ENCODE data around the gene STK10.
A peak's percentile ranks its signal among the peaks of the same experiment; 100 is the strongest.

STK10 gene

DNA sequence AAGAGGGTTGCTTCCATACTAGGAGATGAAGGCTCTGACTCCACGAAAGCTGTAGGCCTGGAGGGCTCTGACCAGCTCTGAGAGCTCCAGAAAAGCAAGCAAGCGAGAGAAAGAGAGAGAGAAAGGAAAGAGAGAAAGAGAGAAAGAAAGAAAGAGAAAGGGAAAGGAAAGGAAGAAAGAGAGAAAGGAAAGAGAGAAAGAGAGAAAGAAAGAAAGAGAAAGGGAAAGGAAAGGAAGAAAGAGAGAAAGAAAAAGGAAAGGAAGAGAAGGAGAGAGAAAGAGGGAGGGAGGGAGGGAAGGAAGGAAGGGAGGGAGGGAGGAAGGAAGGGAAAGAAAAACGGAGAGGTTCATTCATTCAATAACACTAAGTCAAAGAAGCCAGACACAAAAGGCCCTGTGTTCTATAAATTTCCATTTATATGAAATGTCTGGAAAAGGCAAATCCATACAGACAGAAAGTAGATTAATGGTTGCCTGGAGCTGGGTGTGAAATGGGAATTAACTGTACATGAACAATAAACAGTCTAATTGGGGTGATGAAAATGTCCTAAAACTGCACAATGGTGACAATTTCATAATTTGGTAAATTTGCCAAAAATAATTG is 1.8 kb upstream of the STK10 start:
- DNase-seq (ENCODE audit: extremely low read depth in 1 of 2, low read depth in 1 of 2) = no peak

DNA sequence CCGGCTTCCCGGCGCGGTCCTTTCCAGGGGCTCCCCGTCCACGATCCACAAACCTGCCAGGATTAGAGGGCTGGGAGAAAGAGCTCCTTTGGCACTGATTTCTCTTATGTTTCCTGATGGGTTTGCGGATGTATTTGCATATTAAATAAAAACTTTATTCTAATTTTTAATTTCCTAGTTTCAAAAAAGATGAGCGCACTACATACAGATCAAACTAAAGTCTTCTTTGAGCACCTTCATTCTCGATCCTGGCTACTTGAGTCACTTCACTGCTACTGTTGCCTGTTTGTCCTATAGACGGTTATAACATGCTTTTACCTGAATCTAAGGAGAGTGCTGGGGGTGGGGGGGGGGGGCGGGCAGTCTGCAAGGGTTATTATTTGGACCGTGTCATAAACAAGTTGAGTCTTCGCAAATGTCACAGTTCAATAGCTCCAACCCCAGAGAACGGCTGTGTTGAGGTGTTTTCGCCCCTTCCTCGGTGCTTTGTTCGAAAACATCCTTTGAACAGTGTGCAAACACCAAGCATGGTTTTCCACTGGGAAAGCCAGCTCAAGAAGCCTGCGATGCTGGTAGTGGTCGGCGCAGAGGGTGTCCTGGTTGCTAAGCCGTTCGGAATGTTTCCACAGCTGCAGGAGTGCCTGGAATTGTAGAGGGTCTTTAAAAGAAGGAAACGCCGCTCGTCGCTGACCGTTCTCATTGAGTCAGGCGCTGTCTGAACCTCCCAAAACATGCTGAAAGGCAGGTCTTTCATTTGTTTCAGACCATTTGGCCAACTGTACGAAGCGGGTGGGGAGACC is 1.1 kb upstream of the STK10 start:
- DNase-seq (ENCODE audit: extremely low read depth in 1 of 2, low read depth in 1 of 2) = no peak

DNA sequence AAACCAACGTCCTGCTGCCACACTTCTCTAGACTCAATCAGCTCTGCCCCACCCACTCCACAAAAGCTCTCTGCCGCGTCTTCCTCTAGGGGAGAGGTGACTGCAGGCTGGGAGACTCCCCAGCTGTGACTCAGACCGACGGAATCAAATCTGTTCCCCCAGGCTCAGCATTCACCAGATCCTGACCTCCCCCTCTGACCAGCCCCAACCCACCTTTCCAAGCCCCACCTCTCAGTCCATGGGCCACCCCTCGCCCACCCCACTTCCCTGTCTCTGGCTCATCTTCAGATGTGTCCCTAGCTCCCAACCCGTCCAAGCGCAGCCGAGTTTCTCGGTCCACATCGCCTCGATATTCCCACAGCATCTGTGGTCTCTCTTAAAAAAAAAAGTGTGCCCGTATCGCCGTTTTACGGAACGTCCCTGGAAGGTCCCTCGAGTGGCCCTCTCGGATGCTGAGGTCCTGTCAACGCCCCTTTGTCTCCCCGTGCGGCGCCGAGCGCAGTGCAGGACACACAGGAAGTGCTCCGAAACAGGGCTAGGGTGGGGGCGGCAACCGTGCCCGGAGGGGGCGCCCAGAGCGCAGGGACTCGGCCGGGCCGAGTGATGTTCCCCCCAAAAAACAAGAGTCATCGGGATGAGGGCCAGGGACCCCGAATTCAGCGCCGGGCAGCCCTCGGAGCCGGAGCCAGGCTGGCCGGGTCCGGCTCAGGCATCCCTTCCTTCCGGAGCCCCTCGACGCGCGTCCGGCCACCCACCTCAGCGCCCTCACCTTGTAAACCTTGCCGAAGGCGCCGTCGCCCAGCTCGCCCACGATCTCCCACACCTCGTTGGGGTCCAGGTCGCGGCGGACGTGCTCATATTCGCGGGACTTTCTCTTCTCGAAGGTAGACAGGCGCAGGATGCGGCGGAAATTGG is 649 bp downstream of the STK10 start:
- peak in 1 of 2 donors; percentile 63 for DNase-seq (ENCODE audit: extremely low read depth in 1 of 2, low read depth in 1 of 2)

DNA sequence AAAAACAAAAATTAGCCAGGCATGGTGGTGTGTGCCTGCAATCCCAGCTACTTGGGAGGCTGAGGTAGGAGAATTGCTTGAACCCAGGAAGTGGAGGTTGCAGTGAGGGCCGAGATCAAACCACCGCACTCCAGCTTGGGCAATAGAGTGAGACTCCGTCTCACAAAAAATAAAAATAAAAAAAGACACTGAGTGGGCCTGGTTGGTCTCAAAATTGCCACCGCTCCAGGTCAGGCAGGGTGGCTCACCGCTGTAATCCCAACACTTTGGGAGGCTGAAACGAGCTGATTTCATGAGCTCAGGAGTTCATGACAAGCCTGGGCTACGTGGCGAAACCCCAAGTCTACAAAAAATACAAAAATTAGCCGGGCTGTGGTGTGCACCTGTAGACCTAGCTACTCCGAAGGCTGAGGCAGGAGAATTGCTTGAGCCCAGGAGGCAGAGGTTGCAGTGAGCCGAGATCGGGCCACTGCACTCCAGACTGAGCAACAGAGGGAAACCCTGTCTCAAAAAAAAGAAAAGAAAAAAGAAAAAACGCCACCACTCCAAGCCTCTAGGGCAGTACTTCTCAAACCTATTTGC is 1.8 kb downstream of the STK10 start:
- no peak for DNase-seq (ENCODE audit: extremely low read depth in 1 of 2, low read depth in 1 of 2)

DNA sequence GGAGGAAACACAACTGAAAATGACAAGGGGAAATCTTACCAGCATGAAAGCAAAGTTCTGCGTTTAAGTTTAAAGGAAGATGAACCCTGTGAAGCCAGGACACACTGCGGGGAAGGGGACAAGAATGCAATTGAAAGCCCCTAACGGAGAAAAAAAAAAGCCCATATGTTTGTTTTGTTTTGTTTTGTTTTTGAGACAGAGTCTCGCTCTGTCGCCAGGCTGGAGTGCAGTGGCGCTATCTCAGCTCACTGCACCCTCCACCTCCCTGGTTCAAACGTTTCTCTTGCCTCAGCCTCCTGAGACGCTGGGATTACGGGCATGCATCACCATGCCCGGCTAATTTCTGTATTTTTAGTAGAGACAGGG is 2.9 kb downstream of the STK10 start:
- no peak for DNase-seq (ENCODE audit: extremely low read depth in 1 of 2, low read depth in 1 of 2)

DNA sequence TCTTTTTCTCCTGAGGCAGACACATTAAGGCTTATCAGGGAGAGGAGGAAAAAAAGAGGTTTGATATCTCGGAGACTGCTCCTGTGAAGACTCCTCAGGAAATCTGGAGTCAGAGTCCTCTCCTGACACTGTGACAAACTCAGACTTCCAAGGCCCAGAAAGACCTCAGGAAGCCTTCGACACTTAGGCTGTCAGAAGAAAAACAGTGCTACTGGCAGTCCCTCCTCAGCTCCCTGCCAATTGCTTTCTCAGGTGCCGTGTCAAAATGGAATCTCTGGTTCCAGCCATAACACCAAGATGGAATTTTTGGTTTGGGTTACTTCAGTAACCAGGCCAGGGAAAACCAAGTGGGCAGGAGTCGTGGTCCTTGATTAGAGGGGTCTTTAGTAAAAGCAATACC is 4.1 kb downstream of the STK10 start:
- DNase-seq (ENCODE audit: extremely low read depth in 1 of 2, low read depth in 1 of 2) = no peak

DNA sequence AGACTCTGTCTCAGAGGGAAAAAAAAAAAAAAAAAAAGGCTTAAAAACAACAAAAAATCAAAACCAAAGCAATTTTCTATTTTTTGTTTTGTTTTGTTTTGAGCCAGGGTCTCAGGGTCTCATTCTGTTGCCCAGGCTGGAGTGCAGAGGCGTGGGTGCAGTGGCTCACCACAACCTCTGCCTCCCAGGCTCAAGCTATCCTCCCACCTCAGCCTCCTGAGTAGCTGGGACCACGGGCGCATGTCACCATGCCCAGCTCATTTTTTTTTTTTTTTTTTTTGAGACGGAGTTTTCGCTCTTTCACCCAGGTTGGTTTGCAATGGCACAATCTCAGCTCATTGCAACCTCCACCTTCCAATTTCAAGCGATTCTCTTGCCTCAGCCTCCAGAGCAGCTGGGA is 5.7 kb downstream of the STK10 start:
- DNase-seq (ENCODE audit: extremely low read depth in 1 of 2, low read depth in 1 of 2) = no peak

DNA sequence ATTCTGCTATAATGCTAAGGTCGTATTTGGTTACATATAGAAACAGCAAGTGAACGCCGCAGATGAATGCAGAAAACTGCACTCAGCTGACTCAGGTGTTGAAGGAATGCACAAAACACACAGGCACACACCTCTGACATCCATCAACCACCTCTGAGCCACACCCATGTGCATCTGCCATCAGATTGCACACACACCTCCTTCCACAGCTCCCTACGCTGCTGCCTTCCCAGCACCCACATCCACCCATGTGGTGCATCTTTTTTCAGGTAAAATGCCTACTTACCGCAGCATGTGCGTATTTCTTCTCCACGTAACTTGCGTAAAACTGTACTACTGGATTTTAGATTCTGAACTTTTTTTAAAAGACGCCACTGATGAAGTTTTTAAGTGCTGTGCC is 7.1 kb downstream of the STK10 start:
- DNase-seq (ENCODE audit: extremely low read depth in 1 of 2, low read depth in 1 of 2) = no peak

DNA sequence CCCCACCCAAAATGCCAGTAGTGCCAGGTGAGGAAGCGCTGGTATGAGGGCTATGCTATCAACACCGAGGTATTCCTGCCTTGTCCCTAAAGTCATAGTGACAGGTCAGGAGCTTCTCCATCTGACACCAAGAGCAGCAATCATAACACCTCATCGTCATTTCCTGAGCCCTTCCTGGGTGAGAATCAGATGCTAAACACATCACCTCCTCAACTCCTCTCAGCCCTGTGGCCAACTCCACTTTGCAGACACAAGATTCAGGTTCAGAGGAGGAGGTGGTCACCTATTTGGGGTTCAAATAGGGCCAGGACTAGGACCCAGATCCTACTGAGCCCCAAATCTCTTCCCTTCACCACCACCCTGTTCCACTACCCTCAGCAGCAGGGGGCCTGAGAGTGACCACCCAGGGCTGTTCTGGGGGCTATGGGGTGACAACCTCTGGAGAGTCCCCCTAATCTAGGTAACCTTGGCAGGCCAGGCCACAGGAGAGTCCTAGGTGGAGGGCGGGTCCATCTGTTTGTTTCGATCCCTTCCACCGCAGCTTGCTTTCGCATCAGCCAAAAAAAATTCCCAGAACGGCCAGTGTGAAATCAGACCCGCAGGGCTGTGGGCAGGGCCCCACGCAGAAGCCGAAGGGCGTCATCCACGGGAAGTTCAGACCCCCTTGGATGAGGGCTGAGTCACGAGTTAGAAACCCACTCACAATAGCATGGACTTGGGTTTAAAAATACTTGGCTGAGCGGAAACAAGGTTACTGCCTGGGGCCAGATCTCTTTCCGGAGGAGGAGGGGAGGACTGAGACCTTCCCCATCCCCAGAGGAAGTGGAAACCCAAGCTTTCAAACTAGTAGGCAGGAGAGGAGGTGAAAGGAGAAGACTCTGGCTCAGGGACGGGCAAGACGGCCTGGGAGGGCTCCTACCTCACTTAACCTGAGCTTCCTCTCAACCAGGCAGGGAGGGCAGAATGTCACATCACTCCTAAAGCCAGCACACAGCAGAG is 8.7 kb downstream of the STK10 start:
- DNase-seq (ENCODE audit: extremely low read depth in 1 of 2, low read depth in 1 of 2) = peak in 1 of 2 donors; percentile 53

DNA sequence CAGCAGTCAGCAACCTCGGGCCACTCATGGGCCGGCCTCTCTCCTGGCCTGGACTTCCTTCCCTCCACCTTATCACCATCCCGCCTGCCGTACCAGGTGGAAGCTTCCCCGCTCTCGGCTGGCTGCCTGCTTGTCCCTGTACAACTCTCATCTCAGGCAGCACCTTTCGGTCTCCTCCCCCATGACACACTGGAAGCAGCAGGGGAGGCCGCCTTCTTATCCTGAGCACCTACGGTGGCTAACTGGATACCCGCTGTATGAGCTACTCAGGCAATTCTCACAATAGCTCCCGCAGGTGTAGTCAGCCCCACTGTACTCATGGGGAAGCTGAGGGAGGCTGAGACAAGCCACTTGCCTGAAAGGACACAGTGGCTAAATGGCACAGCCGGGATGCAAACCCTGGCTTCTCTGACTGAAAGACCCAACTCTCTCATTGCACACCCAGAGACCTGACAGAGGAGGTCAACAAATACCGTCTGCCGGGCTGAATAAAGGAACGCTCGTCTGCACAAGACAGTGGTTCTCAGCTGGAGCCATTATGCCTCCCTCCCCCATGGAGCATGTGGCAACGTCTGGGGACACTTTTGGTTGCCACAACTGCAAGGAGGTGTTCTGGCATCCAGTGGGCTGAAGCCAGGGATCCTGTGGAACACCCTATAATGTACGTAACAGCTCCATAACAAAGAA is 9.6 kb downstream of the STK10 start:
- no peak for DNase-seq (ENCODE audit: extremely low read depth in 1 of 2, low read depth in 1 of 2)

DNA sequence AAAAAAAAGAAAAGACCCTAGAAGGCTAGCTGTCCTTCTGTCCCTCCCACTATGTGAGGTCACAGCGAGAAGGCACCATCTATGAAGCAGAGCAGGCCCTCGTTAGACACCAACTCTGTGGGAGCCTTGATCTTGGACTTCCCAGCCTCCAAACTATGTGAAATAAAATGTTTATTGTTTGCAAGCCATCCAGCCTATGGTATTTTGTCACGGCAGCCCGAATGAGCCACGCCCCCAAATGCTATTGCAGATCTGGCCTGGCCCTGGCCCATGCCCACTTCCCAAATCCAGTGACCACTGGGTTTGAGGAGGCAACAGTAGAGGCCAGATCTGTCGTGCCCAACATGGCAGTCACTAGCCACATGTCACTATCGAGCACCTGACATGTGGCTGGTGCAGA is 10.8 kb downstream of the STK10 start:
- DNase-seq (ENCODE audit: extremely low read depth in 1 of 2, low read depth in 1 of 2) = no peak

DNA sequence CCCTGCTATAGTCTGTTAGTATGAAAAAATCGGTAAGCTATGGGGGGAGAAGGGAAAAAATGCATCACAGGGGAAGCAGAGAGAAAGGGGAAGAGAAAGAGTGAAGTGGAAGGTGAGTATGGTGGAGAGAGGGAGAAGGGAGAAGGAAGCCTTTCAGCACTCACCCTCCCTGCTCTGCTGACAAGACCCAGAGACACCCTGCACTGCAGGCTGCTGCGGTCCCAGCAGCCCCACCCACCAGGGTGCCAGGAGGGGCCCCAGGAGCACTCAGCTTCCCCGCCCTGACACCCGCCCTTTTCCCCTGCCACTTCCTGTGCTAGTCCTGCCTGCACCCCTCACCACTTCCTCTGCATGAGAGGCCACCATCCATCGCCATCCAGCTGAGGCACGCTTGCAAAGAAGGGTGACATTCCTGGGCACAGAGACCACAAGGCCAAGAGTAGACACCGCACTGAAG is 12.7 kb downstream of the STK10 start:
- peak; percentile 87 to 94 for DNase-seq (ENCODE audit: extremely low read depth in 1 of 2, low read depth in 1 of 2)

DNA sequence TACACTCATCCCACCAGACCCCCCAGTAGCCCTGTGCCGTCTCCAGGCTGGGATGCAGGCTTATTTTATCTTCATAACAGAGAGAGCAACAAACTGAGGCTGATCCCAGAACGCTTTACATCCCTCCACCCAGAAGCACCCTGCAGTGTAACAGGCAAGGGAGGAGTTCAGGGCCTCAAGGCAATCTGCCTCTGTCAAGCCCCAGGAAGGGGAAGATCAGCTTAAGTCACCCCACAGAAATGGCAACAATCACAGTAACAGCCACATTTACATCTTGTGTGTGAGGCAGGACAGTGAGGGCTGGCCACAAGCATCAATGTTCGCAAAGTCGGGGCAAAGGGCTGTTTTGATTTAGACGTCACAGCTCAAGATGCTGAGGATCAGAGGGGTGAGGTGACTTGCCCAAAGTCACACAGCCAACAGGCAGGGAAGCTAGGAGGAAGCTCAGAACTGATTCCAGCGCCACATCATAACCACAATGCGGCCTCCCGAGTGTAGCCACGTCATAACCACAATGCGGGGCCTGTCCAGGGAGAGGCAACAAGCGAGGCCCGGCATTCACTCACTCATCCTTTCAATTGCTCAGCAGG is 14.4 kb downstream of the STK10 start:
- DNase-seq (ENCODE audit: extremely low read depth in 1 of 2, low read depth in 1 of 2) = peak; percentile 72 to 86

DNA sequence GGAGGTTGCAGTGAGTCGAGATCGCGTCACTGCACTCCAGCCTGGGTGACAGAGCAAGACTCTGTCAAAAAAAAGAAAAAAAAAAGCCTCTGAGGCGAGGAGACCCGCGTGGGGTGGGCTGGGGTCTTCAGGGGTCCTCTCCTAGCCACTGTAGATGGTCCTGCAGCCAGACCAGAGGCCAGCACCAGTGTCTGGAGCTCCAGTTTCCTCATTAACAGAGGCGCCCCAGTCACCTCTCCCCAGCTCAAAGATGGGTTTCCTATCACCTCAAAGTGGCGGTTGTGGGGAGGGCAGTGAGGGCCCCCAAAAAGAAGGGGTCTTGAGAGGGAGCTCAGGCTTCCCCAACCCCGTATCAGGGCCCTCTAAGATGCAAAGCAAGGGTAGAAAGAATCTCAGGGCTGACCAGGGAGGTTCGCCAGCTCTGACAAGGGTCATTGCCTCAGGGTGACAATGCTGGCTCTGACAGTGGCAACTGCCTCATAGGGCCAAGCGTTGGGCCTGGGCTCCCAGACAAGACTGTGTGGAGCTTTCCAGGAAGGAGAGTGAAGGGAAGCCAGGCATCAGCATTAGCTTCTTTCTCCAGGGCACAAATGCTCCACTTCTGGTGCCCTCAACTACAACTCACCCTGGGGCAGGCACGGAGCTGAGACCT is 15.0 kb downstream of the STK10 start:
- no peak for DNase-seq (ENCODE audit: extremely low read depth in 1 of 2, low read depth in 1 of 2)

DNA sequence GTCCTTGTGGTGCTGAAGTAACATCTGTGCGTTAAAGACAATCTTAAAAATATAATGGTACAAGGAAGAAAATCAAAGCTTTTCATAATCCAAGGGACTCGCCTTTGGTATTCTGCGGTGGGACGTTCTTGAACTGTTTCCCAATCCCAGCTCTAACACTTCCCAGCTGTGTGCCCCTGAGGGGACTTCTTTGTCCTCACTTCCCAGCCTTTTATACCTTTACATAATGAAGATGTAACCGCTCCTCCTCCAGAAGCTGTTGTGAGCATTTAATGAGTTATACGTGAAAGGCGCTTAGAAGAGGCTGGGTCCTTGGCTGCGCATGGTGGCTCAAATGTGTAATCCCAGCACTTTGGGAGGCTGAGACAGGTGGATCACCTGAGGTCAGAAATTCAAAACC is 16.9 kb downstream of the STK10 start:
- no peak for DNase-seq (ENCODE audit: extremely low read depth in 1 of 2, low read depth in 1 of 2)

DNA sequence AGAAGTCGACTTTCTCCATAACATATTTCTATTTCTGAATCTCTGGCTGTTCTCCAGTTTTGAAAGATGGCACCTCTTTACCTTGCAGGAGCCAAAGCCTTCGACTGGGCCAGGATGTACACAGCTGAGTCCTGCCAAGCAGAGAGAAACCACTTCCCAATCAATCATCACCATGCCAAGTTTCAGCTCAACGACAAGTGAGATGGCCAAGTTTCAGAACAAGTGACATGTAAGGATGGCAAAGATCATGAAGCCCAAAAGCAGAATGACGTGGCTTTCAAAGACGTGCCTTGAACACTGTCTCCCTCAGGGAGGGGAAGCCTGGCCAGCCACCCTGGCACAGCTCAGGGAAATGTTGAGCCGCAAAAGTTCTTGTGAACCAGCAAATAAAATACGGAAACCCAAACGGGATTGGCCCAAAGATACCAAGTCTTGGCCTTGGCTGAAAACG is 17.7 kb downstream of the STK10 start:
- no peak for DNase-seq (ENCODE audit: extremely low read depth in 1 of 2, low read depth in 1 of 2)

DNA sequence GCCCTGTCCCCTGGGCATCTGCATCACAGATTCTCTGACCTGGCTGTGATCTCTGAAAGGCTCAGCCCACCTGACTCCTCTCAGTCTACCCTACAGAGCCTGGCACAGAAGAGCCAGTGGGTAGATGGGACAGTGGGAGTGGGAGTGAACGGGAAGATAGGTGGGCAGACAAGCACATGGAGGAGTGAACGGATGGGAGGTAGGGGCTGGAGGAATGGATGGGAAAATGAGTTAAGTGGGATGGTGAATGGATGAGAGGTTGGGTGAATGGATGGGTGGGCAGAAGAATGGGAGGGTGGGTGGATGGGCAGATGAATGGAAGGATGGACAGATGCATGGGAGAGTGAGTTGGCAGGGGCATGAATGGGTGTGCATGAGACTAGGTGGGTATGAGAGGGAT is 18.8 kb downstream of the STK10 start:
- no peak for DNase-seq (ENCODE audit: extremely low read depth in 1 of 2, low read depth in 1 of 2)

DNA sequence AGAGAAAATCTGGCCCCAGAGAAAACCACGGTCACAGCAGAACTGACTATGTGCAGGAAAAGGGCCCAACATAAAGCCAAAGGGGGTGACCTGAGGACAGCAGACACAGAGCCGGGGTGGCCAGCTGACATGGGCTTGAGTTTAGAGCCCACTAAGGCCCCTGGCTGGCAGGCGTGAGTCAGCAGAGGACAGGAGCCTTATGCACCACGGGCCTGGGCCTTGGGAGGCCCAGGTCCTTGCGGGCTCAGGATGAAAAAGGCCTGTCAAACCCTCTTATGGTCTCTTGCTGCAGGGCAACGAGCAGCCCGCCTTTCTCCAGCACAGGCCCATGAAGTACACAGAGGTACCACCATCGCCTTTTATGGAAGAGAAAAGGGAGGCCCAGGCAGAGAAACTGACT is 19.7 kb downstream of the STK10 start:
- no peak for DNase-seq (ENCODE audit: extremely low read depth in 1 of 2, low read depth in 1 of 2)

DNA sequence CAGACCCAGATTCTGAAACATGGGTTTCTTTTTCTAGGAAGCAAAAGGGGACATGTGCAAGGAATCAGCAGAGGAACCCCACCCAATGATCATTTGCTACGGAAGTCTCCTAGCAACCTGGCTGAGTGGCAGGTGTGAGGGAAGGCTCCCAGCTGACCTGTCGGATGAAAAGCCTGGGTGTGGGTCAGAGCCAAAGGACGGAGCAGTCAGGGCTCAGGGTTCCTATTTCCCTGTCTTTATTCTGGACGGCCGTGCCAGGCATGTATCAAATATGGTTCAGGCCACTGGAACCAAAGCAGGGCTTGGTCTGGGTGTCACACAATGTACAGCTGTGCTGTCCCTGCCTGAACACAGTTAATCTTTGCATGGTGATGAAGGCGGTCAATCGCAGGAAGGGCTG is 20.1 kb downstream of the STK10 start:
- DNase-seq (ENCODE audit: extremely low read depth in 1 of 2, low read depth in 1 of 2) = no peak
